HEK293 (cell line): ENCODE data around the gene CAGE1.

Experiments
- ATF2 ChIP-seq: fragments of 450-650 bp; formaldehyde crosslinking; IDR thresholded peaks from 2 replicates; pipeline ENCODE4 v1.5.1; 2016; ENCODE audit warnings: missing biosample characterization, missing genetic modification characterization, low read depth
- PRDM6 ChIP-seq: fragments of 450-650 bp; formaldehyde crosslinking; IDR thresholded peaks from 2 replicates; pipeline ENCODE4 v1.5.1; 2017; ENCODE audit warnings: missing biosample characterization, missing genetic modification characterization
- ZNF549 ChIP-seq: fragments of 450-650 bp; IDR thresholded peaks from 2 replicates; pipeline ENCODE4 v1.5.1; 2018; ENCODE audit warnings: missing biosample characterization, missing genetic modification characterization, mild to moderate bottlenecking, inconsistent platforms, moderate library complexity

- TF ChIP-seq PRDM6, result no peak
- no peak for TF ChIP-seq ATF2 (tag by site-specific recombination)
- no peak for TF ChIP-seq ZNF549 (tag by site-specific recombination)
These were observed 17.2 kb upstream of the CAGE1 start for GRCh38 chr6:7406743-7407142.
